Stimulated activated naive CD8-positive, alpha-beta T cell treated with anti-CD3 and anti-CD28 coated beads, Interleukin-15, amount 100 ng/mL, for 72 hours (primary cell): ENCODE results near the gene VEPH1.

Source experiments
- ATAC-seq: fragments of 150-1000 bp; cut with Tn5 transposase; 2 replicates; pipeline ENCODE4 v1.10.0; 2021; ENCODE audit warnings: mild to moderate bottlenecking, moderate library complexity
- DNase-seq, 2 donors: peaks; one replicate each; pipeline ENCODE4 v3.0.0; 2021 to 2022
- H3K27ac Mint-ChIP-seq, 2 donors: one replicate each; pipeline ENCODE4 v1.8.0; 2022; ENCODE audit warnings: mild to moderate bottlenecking in 2 of 2, mixed read lengths in 2 of 2, moderate library complexity in 2 of 2
- H3K27me3 Mint-ChIP-seq: one replicate; pipeline ENCODE4 v1.8.0; 2022; ENCODE audit warnings: mixed read lengths
- H3K4me1 Mint-ChIP-seq: one replicate; pipeline ENCODE4 v1.8.0; 2022; ENCODE audit warnings: mild to moderate bottlenecking, mixed read lengths
- H3K4me3 Mint-ChIP-seq, 2 donors: one replicate each; pipeline ENCODE4 v1.8.0; 2022; ENCODE audit warnings: mild to moderate bottlenecking in 2 of 2, mixed read lengths in 2 of 2, moderate library complexity in 1 of 2
- H3K9me3 Mint-ChIP-seq, 2 donors: one replicate each; pipeline ENCODE4 v1.8.0; 2022; ENCODE audit warnings: mixed read lengths in 2 of 2

The VEPH1 gene

DNA sequence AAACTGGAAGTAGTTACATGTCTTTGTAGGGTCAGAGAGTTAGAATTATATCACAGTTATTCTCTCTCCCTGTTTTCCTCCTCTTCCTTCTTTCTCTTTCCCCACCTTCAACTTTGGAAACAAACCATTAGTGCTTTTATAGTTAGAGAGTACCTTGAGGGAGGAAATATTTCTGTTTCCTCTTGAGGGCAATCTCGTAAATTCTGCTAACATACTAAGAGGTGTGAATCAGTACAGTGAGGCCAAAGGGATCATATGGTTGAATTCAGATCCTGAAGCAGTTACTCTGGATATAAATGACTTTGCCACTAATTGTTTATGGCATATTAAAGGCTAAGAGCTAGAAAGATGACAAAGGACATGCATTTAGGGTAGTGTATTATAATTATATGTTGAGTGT, 283.0 kb downstream of the VEPH1 start:
- Mint-ChIP-seq H3K27me3 (no peaks in the 10 kb centered on the region), H3K4me3 (no peak overlapping the region), H3K27ac (no peak overlapping the region), H3K4me1 (peaks cover 4% of the 10 kb centered on the region), H3K9me3 (no peaks in the 10 kb centered on the region)
- no peak for DNase-seq
- no peak for ATAC-seq

DNA sequence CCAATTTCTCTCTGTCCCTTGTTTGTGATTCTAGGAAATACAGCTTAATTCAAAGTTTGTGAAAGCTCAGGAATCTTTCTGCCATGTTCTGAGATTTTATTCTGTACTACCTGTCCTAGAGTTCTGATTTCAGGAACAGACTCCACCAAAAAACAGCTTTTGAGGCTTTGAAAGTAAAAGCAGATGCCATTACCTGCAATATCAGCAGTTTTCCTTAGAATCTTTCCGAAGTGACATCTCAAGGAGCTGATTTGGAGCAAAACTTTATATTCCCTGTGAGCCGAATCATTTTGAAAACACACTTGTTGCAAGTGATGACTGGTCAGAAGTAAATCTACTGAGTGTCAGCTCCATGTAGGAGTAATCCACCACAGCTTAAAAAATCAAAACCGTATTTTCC, 284.0 kb downstream of the VEPH1 start:
- Mint-ChIP-seq H3K9me3 (no peaks in the 10 kb centered on the region), H3K27me3 (no peaks in the 10 kb centered on the region), H3K4me3 (no peak overlapping the region), H3K27ac (no peak overlapping the region), H3K4me1 (no peaks in the 10 kb centered on the region)
- ATAC-seq, result no peak
- DNase-seq, result no peak
